ENCODE results near the gene LRRC4C. TPM values are rescaled to one million over a fixed set of nuclear protein-coding genes. Genes with fewer than 3 reads are reported as not detected.

Gene LRRC4C
- total and polyA plus RNA-seq, 2 experiments from 2014 or later, result 0.35 to 1.1 TPM

GRCh38 chr11:40787224-40787623 lies 672.2 kb downstream of the LRRC4C start (continued):
- no peak for TF ChIP-seq CTCF (conservative IDR thresholded peaks at IDR 0.05; ENCODE audit: low read depth in 2 of 2)

- H3K27ac ChIP-seq (ENCODE audit: low read depth), result no peak overlapping the region
- no peaks in the 10 kb centered on the region for H3K79me2 ChIP-seq (replicated peaks; ENCODE audit: insufficient read depth)
- H3K4me2 ChIP-seq, result no peak overlapping the region
- H3K27me3 Mint-ChIP-seq (ENCODE audit: insufficient read depth, low read depth, poor library complexity), result no peaks in the 10 kb centered on the region
- no peaks in the 10 kb centered on the region for H3F3A ChIP-seq (replicated peaks; ENCODE audit: low read depth)
- no peaks in the 10 kb centered on the region for H3K4me1 ChIP-seq (ENCODE audit: insufficient read depth)
- H3K4me1 Mint-ChIP-seq, result no peaks in the 10 kb centered on the region
- H4K20me1 ChIP-seq (replicated peaks; ENCODE audit: insufficient read depth), result no peaks in the 10 kb centered on the region
- H3K9me2 ChIP-seq (ENCODE audit: insufficient read depth), result no peaks in the 10 kb centered on the region
- H3K4me3 ChIP-seq, result no peak overlapping the region
- H3K9me3 Mint-ChIP-seq, result no peaks in the 10 kb centered on the region; the same call in 2 of the 3 replicates
- no peak for DNase-seq (ENCODE audit: low spot score)
- no peak overlapping the region for H2AFZ ChIP-seq
- no peaks in the 10 kb centered on the region for H3K36me3 Mint-ChIP-seq (ENCODE audit: low read depth)
- H3K27me3 ChIP-seq (ENCODE audit: insufficient read depth), result no peaks in the 10 kb centered on the region
- H3K4me3 Mint-ChIP-seq, result no peak overlapping the region
- no peak overlapping the region for H3K27ac Mint-ChIP-seq
- no peaks in the 10 kb centered on the region for H3K36me3 ChIP-seq (ENCODE audit: insufficient read depth)
- ATAC-seq, result no peak
- TF ChIP-seq JUNB (IDR thresholded peaks at IDR 0.05; ENCODE audit: unreplicated experiment) (no peak), CTCF (conservative IDR thresholded peaks at IDR 0.05; ENCODE audit: low read depth in 2 of 2) (no peak), CREB1 (CRISPR knock-in tag; IDR thresholded peaks at IDR 0.05; ENCODE audit: low read depth) (no peak), REST (IDR thresholded peaks at IDR 0.05; ENCODE audit: unreplicated experiment) (no peak), NANOG (IDR thresholded peaks at IDR 0.05; ENCODE audit: borderline replicate concordance) (no peak), STAT1 (IDR thresholded peaks at IDR 0.05; ENCODE audit: unreplicated experiment) (no peak), ZNF331 (CRISPR knock-in tag; IDR thresholded peaks at IDR 0.05; ENCODE audit: low read depth) (no peak), EZH2phosphoT487 (IDR thresholded peaks at IDR 0.05; ENCODE audit: unreplicated experiment) (no peak), ZNF462 (CRISPR knock-in tag; IDR thresholded peaks at IDR 0.05) (no peak), ETS1 (IDR thresholded peaks at IDR 0.05) (no peak), ZNF114 (CRISPR knock-in tag; IDR thresholded peaks at IDR 0.05) (no peak)
Measured at GRCh38 chr11:40763046-40763445, 696.4 kb downstream of the LRRC4C start.

Measured in GM23338 (cell line).